GM10847 (cell line): ENCODE results near the gene TRAIP.

ENCODE experiments used
- POLR2A ChIP-seq: IDR thresholded peaks from 2 replicates; pipeline ENCODE4 v1.6.1; 2011; ENCODE audit not compliant: insufficient read length; ENCODE audit errors: extremely low read depth

Gene TRAIP

GRCh38 chr3:49882166-49882565, 25.8 kb upstream of the TRAIP start:
- TF ChIP-seq POLR2A, result no peak

DNA sequence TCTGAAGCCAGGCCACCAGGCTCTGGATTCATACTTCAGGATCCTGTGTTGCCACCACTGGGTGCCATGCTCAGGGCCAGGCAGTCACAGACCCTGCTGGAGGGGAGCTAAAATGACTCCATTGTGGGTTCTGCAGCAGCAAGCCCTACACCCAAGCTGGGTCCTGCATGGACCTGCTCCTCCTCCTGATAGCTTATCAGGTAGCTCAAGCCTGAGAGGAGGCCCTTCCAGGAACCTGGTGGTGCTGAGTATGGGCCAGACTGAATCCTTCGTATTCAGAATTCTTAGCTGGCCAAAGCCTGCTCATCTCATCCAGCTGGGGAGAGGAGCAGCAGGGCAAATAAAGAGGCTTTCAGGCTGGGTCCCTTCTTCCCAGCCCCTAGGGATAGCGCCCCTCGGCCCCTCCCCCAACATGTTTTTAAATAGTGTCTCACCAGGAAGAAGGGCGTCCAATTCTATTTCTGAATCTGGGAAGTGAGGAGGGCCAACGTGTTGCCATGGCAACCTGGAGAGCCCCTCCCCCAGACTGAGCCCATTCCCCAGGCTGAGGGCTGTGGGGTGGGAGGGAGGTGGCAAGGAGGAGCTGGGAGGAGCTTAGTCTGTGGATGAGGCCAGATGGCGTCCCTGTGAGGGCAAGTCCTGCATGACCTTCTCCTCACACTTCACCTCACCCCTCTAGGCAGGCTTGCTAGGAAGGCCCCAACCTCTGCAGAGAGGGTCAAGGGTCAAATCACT, 24.4 kb upstream of the TRAIP start:
- no peak for TF ChIP-seq POLR2A

DNA sequence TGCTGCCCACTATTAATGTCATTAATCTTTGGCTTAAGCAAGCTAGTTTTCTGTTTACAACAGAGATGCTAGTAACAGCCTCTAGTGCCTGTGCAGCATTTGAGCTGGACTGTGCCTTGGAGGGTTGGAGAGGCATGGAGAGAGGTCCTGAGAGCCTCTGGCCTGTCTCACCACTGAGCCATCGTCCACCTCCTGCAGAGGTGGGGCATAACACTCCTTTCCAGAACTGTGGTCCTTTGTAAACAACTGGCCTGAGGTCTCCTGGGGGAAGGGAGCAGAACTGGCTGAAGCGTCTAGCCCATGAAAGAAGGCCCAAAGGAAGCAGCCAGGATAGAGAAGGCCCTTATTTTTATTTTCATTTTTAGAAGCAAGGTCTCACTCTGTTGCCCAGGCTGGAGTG, 23.4 kb upstream of the TRAIP start:
- no peak for TF ChIP-seq POLR2A

GRCh38 chr3:49878686-49879085, 22.3 kb upstream of the TRAIP start:
- TF ChIP-seq POLR2A, result no peak

DNA sequence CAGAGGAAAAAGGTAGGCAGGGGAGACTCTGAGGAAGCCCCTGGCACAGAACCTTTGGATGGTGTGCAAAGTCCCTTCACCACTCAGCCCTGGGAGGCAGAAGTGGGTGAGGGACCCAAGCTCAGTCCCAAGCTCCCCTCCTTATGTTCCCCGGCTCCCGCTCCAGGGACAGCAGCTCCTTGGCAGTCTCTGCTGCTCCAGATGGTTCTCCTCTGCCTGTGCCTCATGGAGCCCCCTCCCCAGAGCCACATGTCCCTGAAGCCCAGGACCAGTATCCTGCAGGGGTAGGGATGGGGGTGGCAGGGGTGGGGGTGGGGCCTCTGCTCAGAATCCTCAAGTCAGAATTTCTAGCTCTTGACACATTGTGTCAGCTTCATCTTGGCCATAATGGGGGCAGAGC, 21.4 kb upstream of the TRAIP start:
- no peak for TF ChIP-seq POLR2A

- TF ChIP-seq POLR2A, result no peak
Measured at GRCh38 chr3:49876567-49876966, 20.2 kb upstream of the TRAIP start.

- TF ChIP-seq POLR2A, result no peak
Measured at GRCh38 chr3:49873623-49874022, 17.3 kb upstream of the TRAIP start.

GRCh38 chr3:49872801-49873281, 16.5 kb upstream of the TRAIP start:
- TF ChIP-seq POLR2A, result no peak

DNA sequence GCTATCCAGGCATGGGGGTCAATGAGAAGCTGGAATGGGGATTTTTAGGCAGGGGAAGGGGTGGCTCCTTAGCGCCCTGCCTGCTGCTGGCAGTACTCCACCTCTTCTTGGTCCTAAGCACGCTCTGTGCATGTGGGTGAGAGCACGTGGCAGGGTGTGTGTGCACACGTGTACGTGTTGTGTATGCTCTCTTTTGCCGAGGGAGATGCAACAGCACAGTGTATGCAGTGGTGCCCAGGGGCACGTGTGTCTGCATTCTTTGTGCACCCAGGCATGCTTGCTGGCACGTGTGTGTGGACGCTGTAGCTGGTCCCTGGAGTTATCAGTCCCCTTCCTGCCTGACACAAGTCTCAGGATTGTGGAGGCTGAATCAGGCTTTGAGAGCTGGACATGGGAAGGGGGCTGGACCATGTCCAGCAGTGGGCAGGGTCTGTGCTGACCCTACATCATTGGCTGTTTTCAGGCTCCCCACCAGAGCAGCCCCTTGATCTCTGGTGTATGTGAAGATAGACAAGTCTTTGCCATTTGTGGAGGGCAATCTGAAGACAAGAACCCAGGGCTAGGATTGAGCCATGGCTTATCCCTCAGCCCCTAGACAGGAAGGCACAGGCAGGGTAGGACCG, 15.3 kb upstream of the TRAIP start:
- no peak for TF ChIP-seq POLR2A

- TF ChIP-seq POLR2A, result no peak
Measured at GRCh38 chr3:49869525-49870126, 13.3 kb upstream of the TRAIP start, which contains the start of gene CAMKV. Gene CAMKV, minus strand, starts transcription at chr3:49869906. Its CDS starts 7,518 bp downstream, at chr3:49862388.

DNA sequence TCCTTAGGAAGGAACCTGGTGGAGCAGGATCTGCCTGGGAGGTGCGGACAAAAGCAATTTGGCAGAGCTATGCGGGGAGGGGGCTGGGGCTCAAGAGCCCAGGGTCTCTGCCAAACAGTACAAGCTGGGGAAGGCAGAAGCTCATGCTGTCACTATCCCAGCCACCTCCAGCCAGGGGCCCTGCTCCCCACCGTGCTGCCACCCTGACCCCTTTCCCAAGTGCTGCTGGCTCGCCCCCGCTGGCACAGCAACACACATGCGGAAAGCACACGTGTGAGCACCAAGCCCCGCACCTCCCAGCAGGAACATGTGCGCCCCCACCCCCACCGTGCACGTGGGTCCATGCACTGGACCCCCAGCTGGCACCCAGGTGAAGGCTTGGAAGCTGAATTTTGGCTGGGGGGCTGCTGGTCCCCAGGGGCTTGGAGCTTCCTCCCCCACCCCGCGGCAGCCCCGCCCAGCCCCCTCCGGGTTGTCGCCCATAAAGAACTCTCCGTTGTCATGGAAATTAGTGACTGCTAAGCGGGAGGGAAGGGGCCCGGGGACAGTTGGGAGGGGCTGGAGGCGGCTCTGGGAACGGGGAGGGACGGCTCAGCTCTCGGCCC, 12.6 kb upstream of the TRAIP start:
- no peak for TF ChIP-seq POLR2A

GRCh38 chr3:49867871-49868321, 11.5 kb upstream of the TRAIP start:
- TF ChIP-seq POLR2A, result no peak

GRCh38 chr3:49867400-49867799, 11.0 kb upstream of the TRAIP start:
- no peak for TF ChIP-seq POLR2A

DNA sequence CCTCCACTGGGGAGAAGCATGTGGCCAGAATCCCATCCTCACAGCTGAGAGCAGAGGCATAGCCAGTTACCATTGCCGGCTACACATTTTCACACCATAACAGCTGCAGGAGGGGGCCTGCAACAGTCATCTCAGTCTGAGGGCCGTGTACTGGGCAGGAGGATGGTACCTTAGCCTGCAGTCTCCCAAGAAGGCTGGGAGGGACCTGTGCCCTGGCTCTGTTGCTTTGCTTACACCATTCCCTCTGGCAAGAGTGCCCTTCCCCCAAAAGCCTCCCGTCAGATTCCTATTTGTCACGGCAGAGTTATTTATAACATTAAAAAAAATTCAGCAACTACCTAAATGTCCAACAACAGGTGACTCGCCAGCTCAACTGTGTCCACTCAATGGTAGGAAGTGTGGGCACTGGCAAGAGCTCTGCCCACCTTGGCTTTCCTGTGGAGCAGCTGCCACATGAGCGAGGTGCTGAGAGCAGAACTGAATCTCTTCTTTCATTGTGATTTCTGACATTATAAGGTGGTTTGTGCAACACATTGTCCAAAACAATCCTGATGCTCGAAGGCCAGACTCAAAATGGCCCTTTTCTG, 8.9 kb upstream of the TRAIP start:
- TF ChIP-seq POLR2A, result no peak

- TF ChIP-seq POLR2A, result no peak
Measured at GRCh38 chr3:49864505-49864904, 8.1 kb upstream of the TRAIP start.
